H1 (cell line): ENCODE data around the gene DNASE1. TPM values are rescaled to one million over a fixed set of nuclear protein-coding genes. Genes with fewer than 3 reads are reported as not detected.
A peak's percentile ranks its signal among the peaks of the same experiment; 100 is the strongest.

Experiments
- CTCF ChIA-PET: fragments of 300-600 bp; sonication (Branson Sonifier 250); formaldehyde crosslinking; loops from one replicate; lab custom pipeline; 2021; ENCODE audit not compliant: partially characterized antibody; lab: Charles Lee
- POLR2A ChIA-PET: fragments of 300-600 bp; sonication (Branson Sonifier 250); formaldehyde crosslinking; loops from one replicate; lab custom pipeline; 2021; ENCODE audit warnings: inconsistent platforms; ENCODE audit not compliant: partially characterized antibody; lab: Charles Lee
- DNase-seq, 2 experiments: peaks; one replicate each; pipeline versions ENCODE4 v3.0.0 to v3.0.0-alpha.2; 2010 to 2022; ENCODE audit warnings: low spot score in 2 of 2, low read depth in 1 of 2, mixed read lengths in 1 of 2
- FAIRE-seq: peaks from 2 replicates; lab custom pipeline; 2011; peaks lifted over from hg19 to GRCh38; lab: Jason Lieb, UNC
- H2AFZ ChIP-seq: 2 replicates; pipeline ENCODE4 v1.8.1; 2012; ENCODE audit warnings: low read length, inconsistent platforms
- H2AK5ac ChIP-seq: 2 replicates; pipeline ENCODE4 v1.6.1; 2013; ENCODE audit warnings: low read depth, low read length
- H2BK120ac ChIP-seq: replicated peaks from 2 replicates; pipeline ENCODE3; 2013; ENCODE audit warnings: low read depth, low read length, inconsistent platforms
- H2BK12ac ChIP-seq: 2 replicates; pipeline ENCODE4 v1.6.1; 2013; ENCODE audit warnings: low read depth, low read length
- H2BK15ac ChIP-seq: 2 replicates; pipeline ENCODE4 v1.6.1; 2013; ENCODE audit warnings: low read length
- H2BK20ac ChIP-seq: 2 replicates; pipeline ENCODE4 v1.6.1; 2013; ENCODE audit warnings: low read length
- H2BK5ac ChIP-seq: 2 replicates; pipeline ENCODE4 v1.6.1; 2013; ENCODE audit warnings: low read depth, low read length
- H3K14ac ChIP-seq: 2 replicates; pipeline ENCODE4 v1.6.1; 2013; ENCODE audit warnings: inconsistent platforms; ENCODE audit not compliant: insufficient read length
- H3K18ac ChIP-seq: 2 replicates; pipeline ENCODE4 v1.6.1; 2013; ENCODE audit warnings: low read length; ENCODE audit errors: extremely low read depth
- H3K23ac ChIP-seq: 2 replicates; pipeline ENCODE4 v1.6.1; 2013; ENCODE audit warnings: inconsistent platforms; ENCODE audit not compliant: insufficient read length
- H3K23me2 ChIP-seq: 2 replicates; pipeline ENCODE4 v1.6.1; 2013; ENCODE audit warnings: low read depth, low read length
- H3K27ac ChIP-seq: 2 replicates; pipeline ENCODE4 v1.6.1; 2011; ENCODE audit warnings: low read depth, low read length, inconsistent platforms
- H3K27me3 ChIP-seq, 4 experiments: replicated peaks in 1 of 4; 1 replicate in 1 of 4; 2 replicates in 3 of 4; pipeline versions ENCODE4 v1.6.1 to v1.8.1; 2011 to 2013; ENCODE audit warnings: low read length in 3 of 4, mild to moderate bottlenecking in 3 of 4, inconsistent platforms in 2 of 4, mixed read lengths in 2 of 4, moderate library complexity in 1 of 4; ENCODE audit not compliant: control insufficient read depth in 3 of 4, insufficient read depth in 3 of 4; ENCODE audit errors: extremely low read depth in 1 of 4
- H3K36me3 ChIP-seq, 4 experiments: 2 replicates each; pipeline versions ENCODE4 v1.6.1 to v1.8.1; 2011 to 2013; ENCODE audit warnings: mild to moderate bottlenecking in 4 of 4, low read length in 3 of 4, moderate library complexity in 2 of 4, control low read depth in 1 of 4, inconsistent platforms in 1 of 4; ENCODE audit not compliant: insufficient read depth in 4 of 4, control insufficient read depth in 2 of 4
- H3K4ac ChIP-seq: replicated peaks from 2 replicates; pipeline ENCODE3; 2013; ENCODE audit warnings: low read length, low read depth, mixed read lengths, inconsistent platforms; ENCODE audit not compliant: insufficient read length
- H3K4me1 ChIP-seq, 4 experiments: replicated peaks in 1 of 4; 1 replicate in 1 of 4; 2 replicates in 3 of 4; pipeline versions ENCODE4 v1.6.1 to v1.8.1; 2011 to 2013; ENCODE audit warnings: low read length in 3 of 4, inconsistent platforms in 2 of 4, mixed read lengths in 1 of 4; ENCODE audit not compliant: insufficient read depth in 4 of 4, control insufficient read depth in 3 of 4
- H3K4me2 ChIP-seq, 2 experiments: 2 replicates each; pipeline versions ENCODE4 v1.6.1 to v1.8.1; 2011 to 2013; ENCODE audit warnings: low read depth in 2 of 2, low read length in 2 of 2, control low read depth in 1 of 2, inconsistent platforms in 1 of 2, mild to moderate bottlenecking in 1 of 2; ENCODE audit not compliant: insufficient read depth in 1 of 2
- H3K4me3 ChIP-seq, 4 experiments: fragments of 200-600, 300-600 bp in 1 of 4; sonication (generic), shearing (Covaris generic), sonication (Bioruptor Twin) in 1 of 4; 2 replicates each; pipeline versions ENCODE4 v1.5.1 to v1.8.1; 2011 to 2016; ENCODE audit warnings: low read length in 4 of 4, low read depth in 3 of 4, control low read depth in 2 of 4, inconsistent platforms in 2 of 4, mild to moderate bottlenecking in 2 of 4, mixed read lengths in 1 of 4, moderate library complexity in 1 of 4; ENCODE audit not compliant: insufficient read depth in 2 of 4; ENCODE audit errors: extremely low read depth in 1 of 4
- H3K56ac ChIP-seq: replicated peaks from 2 replicates; pipeline ENCODE3; 2013; ENCODE audit warnings: low read depth, mild to moderate bottlenecking, mixed read lengths, low read length, inconsistent platforms; ENCODE audit not compliant: insufficient read length
- H3K79me1 ChIP-seq: 2 replicates; pipeline ENCODE4 v1.6.1; 2013; ENCODE audit warnings: low read depth, low read length, control low read depth
- H3K79me2 ChIP-seq, 2 experiments: 2 replicates each; pipeline versions ENCODE4 v1.6.1 to v1.8.1; 2012 to 2013; ENCODE audit warnings: low read length in 2 of 2, mild to moderate bottlenecking in 2 of 2, inconsistent platforms in 1 of 2; ENCODE audit not compliant: insufficient read depth in 2 of 2, control insufficient read depth in 1 of 2
- H3K9ac ChIP-seq, 4 experiments: replicated peaks in 1 of 4; 1 replicate in 1 of 4; 2 replicates in 3 of 4; pipeline versions ENCODE4 v1.6.1 to v1.8.1; 2011 to 2013; ENCODE audit warnings: low read depth in 3 of 4, low read length in 3 of 4, control low read depth in 2 of 4, mild to moderate bottlenecking in 2 of 4, moderate library complexity in 2 of 4, inconsistent platforms in 1 of 4; ENCODE audit errors: extremely low read depth in 1 of 4
- H3K9me3 ChIP-seq, 2 experiments: 2 replicates each; pipeline versions ENCODE4 v1.6.1 to v1.8.1; 2012 to 2013; ENCODE audit warnings: mild to moderate bottlenecking in 2 of 2, moderate library complexity in 2 of 2, control low read depth in 1 of 2, inconsistent platforms in 1 of 2, low read depth in 1 of 2, low read length in 1 of 2, mixed read lengths in 1 of 2; ENCODE audit not compliant: insufficient read depth in 2 of 2
- H4K20me1 ChIP-seq, 2 experiments: replicated peaks in 1 of 2; 2 replicates each; pipeline versions ENCODE3 to v1.8.1; 2011 to 2013; ENCODE audit warnings: inconsistent platforms in 2 of 2, low read length in 2 of 2, mild to moderate bottlenecking in 1 of 2; ENCODE audit not compliant: insufficient read depth in 2 of 2, control insufficient read depth in 1 of 2
- H4K5ac ChIP-seq: 2 replicates; pipeline ENCODE4 v1.6.1; 2013; ENCODE audit warnings: low read length, low read depth, mixed read lengths, inconsistent platforms; ENCODE audit not compliant: insufficient read length
- H4K8ac ChIP-seq: 2 replicates; pipeline ENCODE4 v1.8.0; 2013; ENCODE audit warnings: mild to moderate bottlenecking, moderate library complexity, low read length, inconsistent platforms; ENCODE audit not compliant: insufficient read depth; ENCODE audit errors: extremely low read depth
- H4K91ac ChIP-seq: replicated peaks from 2 replicates; pipeline ENCODE3; 2013; ENCODE audit warnings: low read length, mixed read lengths, inconsistent platforms; ENCODE audit not compliant: insufficient read length
- ATF2 ChIP-seq: IDR thresholded peaks from 2 replicates; pipeline ENCODE4 v1.6.1; 2012; ENCODE audit warnings: low read length, inconsistent platforms
- BACH1 ChIP-seq: IDR thresholded peaks from 2 replicates; pipeline ENCODE4 v1.6.1; 2012; ENCODE audit warnings: low read length, improper control_type of control experiment
- CBX8 ChIP-seq: fragments of 300-800, 300-1000 bp; sonication (generic); IDR thresholded peaks from 2 replicates; pipeline ENCODE4 v1.7.1; 2016; ENCODE audit warnings: low read depth, low read length, borderline replicate concordance
- CTBP2 ChIP-seq: IDR thresholded peaks from 2 replicates; pipeline ENCODE4 v1.7.0; 2011; ENCODE audit warnings: borderline replicate concordance, mild to moderate bottlenecking, moderate library complexity, mixed read lengths, low read length; ENCODE audit not compliant: insufficient read depth, insufficient read length
- NRF1 ChIP-seq: IDR thresholded peaks from 2 replicates; pipeline ENCODE4 v1.6.1; 2011; ENCODE audit warnings: mild to moderate bottlenecking, low read depth, low read length, improper control_type of control experiment
- RBBP5 ChIP-seq: IDR thresholded peaks from 2 replicates; pipeline ENCODE4 v1.7.1; 2012; ENCODE audit warnings: low read depth, mild to moderate bottlenecking, inconsistent platforms, low read length, moderate library complexity, borderline replicate concordance
- RXRA ChIP-seq: IDR thresholded peaks from 2 replicates; pipeline ENCODE4 v1.6.1; 2011; ENCODE audit warnings: low read depth, mild to moderate bottlenecking, low read length, moderate library complexity; ENCODE audit not compliant: insufficient read depth
- TBP ChIP-seq: IDR thresholded peaks from 2 replicates; pipeline ENCODE4 v1.6.1; 2011; ENCODE audit warnings: low read depth, low read length, improper control_type of control experiment
- WGBS, 2 experiments: shearing (Covaris generic) in 1 of 2; methylation state at CpG; one replicate each; pipeline versions ENCODE4 v1.1.6 to v1.1.7; 2013 to 2015; ENCODE audit warnings: low lambda C conversion rate in 2 of 2, mixed read lengths in 2 of 2, inconsistent platforms in 1 of 2, low coverage in 1 of 2, missing lambda C conversion rate in 1 of 2; ENCODE audit not compliant: insufficient replicate concordance in 2 of 2, insufficient coverage in 1 of 2, insufficient read length in 1 of 2; ENCODE audit errors: extremely low coverage in 1 of 2, missing lambda C conversion rate in 1 of 2; 5-methylcytosine and 5-hydroxymethylcytosine counted together
- polyA plus RNA-seq, 7 experiments: library from polyadenylated mRNA; depleted of rRNA in 3 of 7; stranded (reverse) in 5 of 7; unstranded in 2 of 7; fragments of >200 nt in 5 of 7; fragments of 200-250 nt in 2 of 7; gene quantifications; 1 replicate in 5 of 7; 2 replicates in 1 of 7; 4 replicates in 1 of 7; pipeline versions ENCODE4 v1.2.1 to v1.2.3, GENCODE V29; 2011 to 2013; ENCODE audit warnings: missing spikeins in 2 of 7, mixed read lengths in 2 of 7
- total RNA-seq: library from RNA; stranded (reverse); fragmentation: NEBNext Ultra II Directional; extraction: Animal tissue kit (Norgen Biotek cat#: 25700); gene quantifications from 2 replicates; pipeline ENCODE4 v1.2.1, GENCODE V29; 2021

The DNASE1 gene
- total and polyA plus RNA-seq, 2 of the 8 experiments (the other 6 are each of a cell fraction or from before 2014, with no cell fraction given) = 11.5 to 16.7 TPM

- Histone ChIP-seq H3K27ac (no peak overlapping the region), H2BK5ac (peak overlapping the region; percentile 52; the same call in 1 of the 2 replicates), H2BK12ac (0 out of 2 replicates have a peak overlapping the region, but pooled peaks have one; percentile 17), H3K56ac (no peak overlapping the region), H3K4me1 (peaks cover 0 to 13% (median 9%) of the 10 kb centered on the region in 4 experiments; a peak in 6 of 7 replicates), H3K36me3 (peaks cover 3 to 9% (median 6%) of the 10 kb centered on the region in 4 experiments; a peak in 6 of 8 replicates), H2BK20ac (no peak overlapping the region), H2BK15ac (0 out of 2 replicates have a peak overlapping the region, but pooled peaks have one; percentile 55), H3K9me3 (no peaks in the 10 kb centered on the region), H2AK5ac (no peak overlapping the region), H3K23ac (no peak overlapping the region), H3K27me3 (no peaks in the 10 kb centered on the region), H3K23me2 (no peaks in the 10 kb centered on the region), H3K4ac (no peak overlapping the region), H3K14ac (no peak overlapping the region), H3K79me1 (no peaks in the 10 kb centered on the region; the same call in 1 of the 2 replicates), H4K91ac (no peak overlapping the region), H4K5ac (no peak overlapping the region), H3K18ac (peak overlapping the region; percentile 78; the same call in 1 of the 2 replicates), H3K9ac (no peak overlapping the region), H3K4me2 (no peak overlapping the region), H4K20me1 (peaks cover 1 to 6% of the 10 kb centered on the region in 2 experiments), H3K79me2 (no peaks in the 10 kb centered on the region), H2BK120ac (no peak overlapping the region), H4K8ac (no peak overlapping the region), H2AFZ (no peak overlapping the region), H3K4me3 (no peak overlapping the region)
- 91% methylated on average over 18 of the region's 18 CpGs; no CpG with 5 or more reads in 1 of the 2 experiments for WGBS, 2 experiments
- DNase-seq (no peak), FAIRE-seq (no peak)
- ChIA-PET CTCF (interaction anchor here (0.7 to 4.0 kb wide), 6 partner anchors 11 to 126 kb away, joined by 3 to 22 read pairs (median 3); no protein-coding TSS in a partner anchor), POLR2A (interaction anchor here (1.3 kb wide), 2 partner anchors 9 to 12 kb away, joined by 4 to 5 read pairs; no protein-coding TSS in a partner anchor)
- TF ChIP-seq NRF1 = no peak
- no peak for TF ChIP-seq ATF2
- no peak for TF ChIP-seq RXRA
- no peak for TF ChIP-seq CTBP2
- no peak for TF ChIP-seq CBX8
- TF ChIP-seq RBBP5 = no peak
- no peak for TF ChIP-seq TBP
- TF ChIP-seq BACH1 = no peak
These were observed 2.8 kb upstream of the DNASE1 start for GRCh38 chr16:3651461-3652372.
